Keratinocyte (primary cell): ENCODE results near the gene PRKCZ.

Experiments used
- CTCF ChIP-seq, 3 experiments: IDR thresholded peaks in 1 of 3; conservative IDR thresholded peaks in 1 of 3; optimal IDR thresholded peaks in 1 of 3; 2 replicates in 2 of 3; 3 replicates in 1 of 3; pipeline versions ENCODE3 to v1.5.1; 2011; ENCODE audit warnings: low read length in 3 of 3, mild to moderate bottlenecking in 3 of 3, moderate library complexity in 2 of 3, control low read depth in 1 of 3, inconsistent platforms in 1 of 3; ENCODE audit not compliant: insufficient read depth in 2 of 3; ENCODE audit errors: extremely low read depth in 1 of 3
- EZH2 ChIP-seq: IDR thresholded peaks from one replicate; pipeline ENCODE4 v1.6.1; 2012; ENCODE audit warnings: inconsistent platforms, mild to moderate bottlenecking, low read length, moderate library complexity

- TF ChIP-seq CTCF (optimal IDR thresholded peaks at IDR 0.05 in 1 of 3, IDR thresholded peaks at IDR 0.05 in 1 of 3, conservative IDR thresholded peaks at IDR 0.05 in 1 of 3; ENCODE audit: extremely low read depth in 1 of 3, insufficient read depth in 2 of 3, low read length in 3 of 3) (no peak), EZH2 (no peak)
These were observed 116.5 kb downstream of the PRKCZ start for GRCh38 chr1:2166695-2167094.
